Measurements from ENCODE around the gene DPY19L1. TPM values are rescaled to one million over a fixed set of nuclear protein-coding genes. Genes with fewer than 3 reads are reported as not detected.

The DPY19L1 gene
- total RNA-seq, 1 donor: 27.1 TPM

- H4K20me1 ChIP-seq (ENCODE audit: insufficient read depth, low read length): no peaks in the 10 kb centered on the region
- DNase-seq (ENCODE audit: insufficient read length, low spot score, missing footprints): peak; percentile 54
- no peak overlapping the region for H2AFZ ChIP-seq (ENCODE audit: low read length)
- peaks cover under 1% of the 10 kb centered on the region for H3K79me2 ChIP-seq (ENCODE audit: insufficient read depth, low read length)
- no peak overlapping the region for H3K27ac ChIP-seq (ENCODE audit: low read depth, low read length)
- no peaks in the 10 kb centered on the region for H3K9me3 ChIP-seq (ENCODE audit: low read depth, low read length)
- no peak overlapping the region for H3K4me3 ChIP-seq (ENCODE audit: insufficient read depth, low read length)
- H3K27me3 ChIP-seq (ENCODE audit: insufficient read depth, low read length): no peaks in the 10 kb centered on the region
- H3K4me2 ChIP-seq (ENCODE audit: insufficient read depth, low read length): no peak overlapping the region
- no peak for TF ChIP-seq CTCF (IDR thresholded peaks at IDR 0.05; ENCODE audit: extremely low read depth, low read depth, low read length)
- H3K36me3 ChIP-seq (ENCODE audit: insufficient read depth, low read length): no peaks in the 10 kb centered on the region
- H3K4me1 ChIP-seq (ENCODE audit: insufficient read depth, low read length): peaks cover 8% of the 10 kb centered on the region
Measured at GRCh38 chr7:35040906-35041305, 3.6 kb upstream of the DPY19L1 start.

- H3K4me1 ChIP-seq (ENCODE audit: insufficient read depth, low read length): peaks cover 20% of the 10 kb centered on the region
- H4K20me1 ChIP-seq (ENCODE audit: insufficient read depth, low read length): peaks cover 9% of the 10 kb centered on the region
- H3K27ac ChIP-seq (ENCODE audit: low read depth, low read length): no peak overlapping the region
Measured at GRCh38 chr7:35039343-35039742, 2.1 kb upstream of the DPY19L1 start.

GRCh38 chr7:35038354-35038753 is 1.1 kb upstream of the DPY19L1 start:
- no peak for DNase-seq (ENCODE audit: insufficient read length, low spot score, missing footprints)
- Histone ChIP-seq H4K20me1 (ENCODE audit: insufficient read depth, low read length) (peaks cover 19% of the 10 kb centered on the region), H3K36me3 (ENCODE audit: insufficient read depth, low read length) (no peaks in the 10 kb centered on the region), H3K9me3 (ENCODE audit: low read depth, low read length) (no peaks in the 10 kb centered on the region), H2AFZ (ENCODE audit: low read length) (peak overlapping the region; percentile 97), H3K79me2 (ENCODE audit: insufficient read depth, low read length) (peaks cover 24% of the 10 kb centered on the region), H3K27ac (ENCODE audit: low read depth, low read length) (no peak overlapping the region), H3K4me3 (ENCODE audit: insufficient read depth, low read length) (peak overlapping the region; percentile 78), H3K27me3 (ENCODE audit: insufficient read depth, low read length) (no peaks in the 10 kb centered on the region), H3K4me2 (ENCODE audit: insufficient read depth, low read length) (peak overlapping the region; percentile 94), H3K4me1 (ENCODE audit: insufficient read depth, low read length) (peaks cover 20% of the 10 kb centered on the region)
- TF ChIP-seq CTCF (IDR thresholded peaks at IDR 0.05; ENCODE audit: extremely low read depth, low read depth, low read length): no peak

More at GRCh38 chr7:35039343-35039742, 2.1 kb upstream of the DPY19L1 start:
- Histone ChIP-seq H3K4me3 (ENCODE audit: insufficient read depth, low read length) (no peak overlapping the region), H3K9me3 (ENCODE audit: low read depth, low read length) (no peaks in the 10 kb centered on the region), H3K4me2 (ENCODE audit: insufficient read depth, low read length) (no peak overlapping the region), H3K36me3 (ENCODE audit: insufficient read depth, low read length) (no peaks in the 10 kb centered on the region), H3K79me2 (ENCODE audit: insufficient read depth, low read length) (peaks cover 14% of the 10 kb centered on the region), H2AFZ (ENCODE audit: low read length) (no peak overlapping the region), H3K27me3 (ENCODE audit: insufficient read depth, low read length) (no peaks in the 10 kb centered on the region)
- no peak for TF ChIP-seq CTCF (IDR thresholded peaks at IDR 0.05; ENCODE audit: extremely low read depth, low read depth, low read length)
- no peak for DNase-seq (ENCODE audit: insufficient read length, low spot score, missing footprints)

GRCh38 chr7:35037526-35038341 is 449 bp upstream of the DPY19L1 start:
- Histone ChIP-seq H3K27me3 (ENCODE audit: insufficient read depth, low read length) (no peaks in the 10 kb centered on the region), H3K4me3 (ENCODE audit: insufficient read depth, low read length) (peak overlapping the region; percentile 79), H3K36me3 (ENCODE audit: insufficient read depth, low read length) (no peaks in the 10 kb centered on the region), H3K4me1 (ENCODE audit: insufficient read depth, low read length) (peaks cover 20% of the 10 kb centered on the region), H2AFZ (ENCODE audit: low read length) (peak overlapping the region; percentile 97), H3K79me2 (ENCODE audit: insufficient read depth, low read length) (peaks cover 30% of the 10 kb centered on the region), H3K9me3 (ENCODE audit: low read depth, low read length) (no peaks in the 10 kb centered on the region), H3K27ac (ENCODE audit: low read depth, low read length) (no peak overlapping the region), H4K20me1 (ENCODE audit: insufficient read depth, low read length) (peaks cover 21% of the 10 kb centered on the region), H3K4me2 (ENCODE audit: insufficient read depth, low read length) (peak overlapping the region; percentile 94)
- peak; percentile 100 for DNase-seq (ENCODE audit: insufficient read length, low spot score, missing footprints)
- peak; percentile 71 for TF ChIP-seq CTCF (IDR thresholded peaks at IDR 0.05; ENCODE audit: extremely low read depth, low read depth, low read length)
